Articular chondrocyte of knee joint (primary cell): ENCODE measurements around the gene FRG2B. TPM values are rescaled to one million over a fixed set of nuclear protein-coding genes. Genes with fewer than 3 reads are reported as not detected.

Source experiments
- total RNA-seq: library from RNA; depleted of rRNA; stranded (reverse); fragments of >200 nt; gene quantifications from 2 replicates; pipeline ENCODE4 v1.2.3, GENCODE V29; 2012

Gene FRG2B
- total RNA-seq, result not detected in 2 replicates

DNA sequence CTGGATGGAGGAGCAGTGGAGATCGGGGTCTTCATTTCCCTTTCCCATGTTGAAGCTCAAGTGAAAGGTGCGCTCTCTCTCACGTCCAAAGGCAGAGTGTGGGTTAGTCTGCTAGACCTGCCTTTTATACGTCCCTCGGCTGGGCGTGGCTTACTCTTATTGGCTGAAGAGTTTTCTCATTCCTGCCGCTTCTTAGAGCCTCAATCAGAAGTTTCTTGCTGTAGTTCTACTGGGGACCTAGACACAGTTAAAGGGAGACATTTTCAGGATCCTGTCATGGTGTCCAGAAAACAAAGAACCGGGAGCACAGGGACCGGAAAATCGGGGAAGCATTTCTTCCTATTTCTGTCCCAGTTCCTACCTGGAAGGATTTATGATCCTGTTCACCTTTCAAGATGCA lies at the start of gene FRG2B:
FRG2B (minus strand) TSS at position 101 of the 400 bp plus-strand sequence; CDS start at position 48, 53 bp downstream.

Other genes with a start within 250 kb of the FRG2B start
- 4.2 and 4.4 TPM in 2 replicates for gene PAOX, start 247.5 kb downstream of the FRG2B start, total RNA-seq
- 29.1 and 29.4 TPM in 2 replicates for gene MTG1, start 232.6 kb downstream of the FRG2B start, total RNA-seq
- 0.11 and 0.13 TPM in 2 replicates for gene SPRN, start 202.2 kb downstream of the FRG2B start, total RNA-seq
- 3.3 and 3.4 TPM in 2 replicates for gene SCART1, start 172.8 kb downstream of the FRG2B start, total RNA-seq
- 1.6 TPM in 2 replicates for gene CYP2E1, start 99.4 kb downstream of the FRG2B start, total RNA-seq
- not detected in 2 replicates for gene SYCE1, start 61.2 kb downstream of the FRG2B start, total RNA-seq